Measurements from ENCODE around the gene SAXO1.
"Not testable (repeated sequence)": the region's sequence is repeated elsewhere in the genome, so short reads cannot be mapped to it uniquely, and the experiment has no call there.

DNA sequence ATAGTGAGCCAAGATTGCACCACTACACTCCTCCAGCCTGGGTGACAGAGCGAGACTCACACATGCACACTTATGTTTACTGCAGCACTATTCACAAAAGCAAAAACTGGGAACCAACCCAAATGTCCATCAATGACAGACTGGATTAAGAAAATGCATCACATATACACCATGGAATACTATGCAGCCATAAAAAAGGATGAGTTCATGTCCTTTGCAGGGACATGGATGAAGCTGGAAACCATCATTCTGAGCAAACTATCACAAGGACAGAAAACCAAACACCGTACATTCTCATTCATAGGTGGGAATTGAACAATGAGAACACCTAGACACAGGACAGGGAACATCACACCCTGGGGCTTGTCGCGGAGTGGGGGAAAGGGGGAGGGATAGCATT lies 41.8 kb downstream of the SAXO1 start:
- TF ChIP-seq POLR2A, CTCF, POLR2AphosphoS5 (IDR thresholded peaks at IDR 0.05): not testable (repeated sequence)

All from sigmoid colon (tissue), 4 donors.